ENCODE measurements around the gene EBLN1. TPM values are rescaled to one million over a fixed set of nuclear protein-coding genes. Genes with fewer than 3 reads are reported as not detected.

EBLN1 gene
- polyA plus RNA-seq, 2 of the 4 experiments (the other 2 are of a cell fraction), result not detected

- peaks cover 43% of the 10 kb centered on the region for H3K4me1 ChIP-seq
- no peaks in the 10 kb centered on the region; the same call in 2 of the 3 replicates for H3K9me3 ChIP-seq
- WGBS (ENCODE audit: missing lambda C conversion rate), result 87% methylated on average over 4 of the region's 4 CpGs
- peak overlapping the region; percentile 18 to 89; a peak in 4 of 6 replicates for H3K27ac ChIP-seq
- H3K4me3 ChIP-seq, result no peak overlapping the region
- no peak for DNase-seq (ENCODE audit: low read depth in 1 of 2, low spot score in 1 of 2)
- CTCF ChIA-PET, result interaction anchor here (1.1 to 3.4 kb wide), 3 partner anchors 11 to 97 kb away, joined by 3 to 20 read pairs (median 4); no protein-coding TSS in a partner anchor
- no peak for FAIRE-seq
- H3K4me2 ChIP-seq, result peak overlapping the region; percentile 15; the same call in 1 of the 3 replicates
- POLR2A ChIA-PET, result interaction anchor here (0.6 to 4.4 kb wide), 3 partner anchors 14 to 716 kb away, joined by 3 to 22 read pairs (median 4); partner anchors contain the start of gene COMMD3
- no peak for TF ChIP-seq HEYL (CRISPR knock-in tag; IDR thresholded peaks at IDR 0.05)
- no peak for TF ChIP-seq CHD2 (IDR thresholded peaks at IDR 0.05; ENCODE audit: low read length, partially characterized antibody)
- TF ChIP-seq MAFK (IDR thresholded peaks at IDR 0.05; ENCODE audit: partially characterized antibody), result peak; percentile 5
- 0 out of 5 replicates have a peak, but pooled peaks of 1 of the 2 experiments have one; percentile 10 for TF ChIP-seq EP300 (IDR thresholded peaks at IDR 0.05)
- no peak for ATAC-seq
Observed at GRCh38 chr10:22243321-22243720, 25.5 kb upstream of the EBLN1 start.

GRCh38 chr10:22231260-22231659 is 13.4 kb upstream of the EBLN1 start:
- POLR2A ChIA-PET, result interaction anchor here (2.7 to 3.7 kb wide), 3 partner anchors 14 to 109 kb away, joined by 21 to 62 read pairs (median 22); partner anchors contain the start of gene COMMD3
- Histone ChIP-seq H3K4me2 (peak overlapping the region; percentile 81), H3K4me1 (peaks cover 15% of the 10 kb centered on the region), H3K27ac (no peak overlapping the region), H3K9me3 (no peaks in the 10 kb centered on the region), H3K4me3 (no peak overlapping the region)
- CTCF ChIA-PET, result interaction anchor here (4.3 kb wide), 1 partner anchor 14 kb away, joined by 20 read pairs; no protein-coding TSS in a partner anchor
- 76% methylated on average over 1 of the region's 1 CpG for WGBS (ENCODE audit: missing lambda C conversion rate)
- TF ChIP-seq HEYL (CRISPR knock-in tag; IDR thresholded peaks at IDR 0.05), result no peak
- TF ChIP-seq RCOR1 (IDR thresholded peaks at IDR 0.05; ENCODE audit: low read depth, low read length), result no peak
- TF ChIP-seq PHF8 (IDR thresholded peaks at IDR 0.05; ENCODE audit: borderline replicate concordance, low read depth), result no peak
- no peak for TF ChIP-seq CHD4 (IDR thresholded peaks at IDR 0.05; ENCODE audit: borderline replicate concordance)
- no peak for TF ChIP-seq TP53 (CRISPR knock-in tag; IDR thresholded peaks at IDR 0.05)
- TF ChIP-seq, protein P1, sequence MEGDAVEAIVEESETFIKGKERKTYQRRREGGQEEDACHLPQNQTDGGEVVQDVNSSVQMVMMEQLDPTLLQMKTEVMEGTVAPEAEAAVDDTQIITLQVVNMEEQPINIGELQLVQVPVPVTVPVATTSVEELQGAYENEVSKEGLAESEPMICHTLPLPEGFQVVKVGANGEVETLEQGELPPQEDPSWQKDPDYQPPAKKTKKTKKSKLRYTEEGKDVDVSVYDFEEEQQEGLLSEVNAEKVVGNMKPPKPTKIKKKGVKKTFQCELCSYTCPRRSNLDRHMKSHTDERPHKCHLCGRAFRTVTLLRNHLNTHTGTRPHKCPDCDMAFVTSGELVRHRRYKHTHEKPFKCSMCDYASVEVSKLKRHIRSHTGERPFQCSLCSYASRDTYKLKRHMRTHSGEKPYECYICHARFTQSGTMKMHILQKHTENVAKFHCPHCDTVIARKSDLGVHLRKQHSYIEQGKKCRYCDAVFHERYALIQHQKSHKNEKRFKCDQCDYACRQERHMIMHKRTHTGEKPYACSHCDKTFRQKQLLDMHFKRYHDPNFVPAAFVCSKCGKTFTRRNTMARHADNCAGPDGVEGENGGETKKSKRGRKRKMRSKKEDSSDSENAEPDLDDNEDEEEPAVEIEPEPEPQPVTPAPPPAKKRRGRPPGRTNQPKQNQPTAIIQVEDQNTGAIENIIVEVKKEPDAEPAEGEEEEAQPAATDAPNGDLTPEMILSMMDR (IDR thresholded peaks at IDR 0.05), result no peak
- no peak for TF ChIP-seq JUN (IDR thresholded peaks at IDR 0.05)
- no peak for TF ChIP-seq RNF2 (IDR thresholded peaks at IDR 0.05; ENCODE audit: borderline replicate concordance, low read depth)
- TF ChIP-seq, protein P2, sequence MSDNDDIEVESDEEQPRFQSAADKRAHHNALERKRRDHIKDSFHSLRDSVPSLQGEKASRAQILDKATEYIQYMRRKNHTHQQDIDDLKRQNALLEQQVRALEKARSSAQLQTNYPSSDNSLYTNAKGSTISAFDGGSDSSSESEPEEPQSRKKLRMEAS (IDR thresholded peaks at IDR 0.05), result no peak
- no peak for TF ChIP-seq CHD2 (IDR thresholded peaks at IDR 0.05; ENCODE audit: low read length, partially characterized antibody)
- TF ChIP-seq EP300 (IDR thresholded peaks at IDR 0.05), result no peak
- no peak for TF ChIP-seq EHF (CRISPR knock-in tag; IDR thresholded peaks at IDR 0.05)
- FAIRE-seq (no peak), DNase-seq (ENCODE audit: low read depth in 1 of 2, low spot score in 1 of 2) (no peak), ATAC-seq (no peak)

GRCh38 chr10:22230158-22230833 is 12.5 kb upstream of the EBLN1 start:
- TF ChIP-seq FOSB (CRISPR knock-in tag; IDR thresholded peaks at IDR 0.05) (no peak), JUNB (IDR thresholded peaks at IDR 0.05) (no peak), MAFK (IDR thresholded peaks at IDR 0.05; ENCODE audit: partially characterized antibody) (peak; percentile 56), NR3C1 (IDR thresholded peaks at IDR 0.05) (no peak), FOXS1 (CRISPR knock-in tag; IDR thresholded peaks at IDR 0.05) (no peak), CEBPB (IDR thresholded peaks at IDR 0.05) (0 out of 4 replicates have a peak, but pooled peaks of 1 of the 2 experiments have one; percentile 41), EHMT2 (IDR thresholded peaks at IDR 0.05; ENCODE audit: low read depth) (no peak), ZSCAN20 (CRISPR knock-in tag; IDR thresholded peaks at IDR 0.05) (no peak), RFX5 (IDR thresholded peaks at IDR 0.05) (0 out of 2 replicates have a peak, but pooled peaks have one; percentile 27), E2F6 (IDR thresholded peaks at IDR 0.05; ENCODE audit: borderline replicate concordance, low read depth) (peak; percentile 47), HEYL (CRISPR knock-in tag; IDR thresholded peaks at IDR 0.05) (no peak), ZC3H11A (IDR thresholded peaks at IDR 0.05) (no peak), NFE2L2 (conservative IDR thresholded peaks at IDR 0.05; ENCODE audit: low read length) (no peak)
- TF ChIP-seq, protein P2 (IDR thresholded peaks at IDR 0.05), result peak; percentile 45; the same call in 1 of the 2 replicates
- TF ChIP-seq, protein P3, sequence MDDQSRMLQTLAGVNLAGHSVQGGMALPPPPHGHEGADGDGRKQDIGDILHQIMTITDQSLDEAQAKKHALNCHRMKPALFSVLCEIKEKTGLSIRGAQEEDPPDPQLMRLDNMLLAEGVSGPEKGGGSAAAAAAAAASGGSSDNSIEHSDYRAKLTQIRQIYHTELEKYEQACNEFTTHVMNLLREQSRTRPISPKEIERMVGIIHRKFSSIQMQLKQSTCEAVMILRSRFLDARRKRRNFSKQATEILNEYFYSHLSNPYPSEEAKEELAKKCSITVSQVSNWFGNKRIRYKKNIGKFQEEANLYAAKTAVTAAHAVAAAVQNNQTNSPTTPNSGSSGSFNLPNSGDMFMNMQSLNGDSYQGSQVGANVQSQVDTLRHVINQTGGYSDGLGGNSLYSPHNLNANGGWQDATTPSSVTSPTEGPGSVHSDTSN (IDR thresholded peaks at IDR 0.05), result 0 out of 2 replicates have a peak, but pooled peaks have one; percentile 50
- TF ChIP-seq, protein P4, sequence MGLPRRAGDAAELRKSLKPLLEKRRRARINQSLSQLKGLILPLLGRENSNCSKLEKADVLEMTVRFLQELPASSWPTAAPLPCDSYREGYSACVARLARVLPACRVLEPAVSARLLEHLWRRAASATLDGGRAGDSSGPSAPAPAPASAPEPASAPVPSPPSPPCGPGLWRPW (IDR thresholded peaks at IDR 0.05), result no peak
- POLR2A ChIA-PET, result interaction anchor here (2.7 to 3.7 kb wide), 3 partner anchors 15 to 110 kb away, joined by 21 to 62 read pairs (median 22); partner anchors contain the start of gene COMMD3
- DNase-seq (ENCODE audit: low read depth in 1 of 2, low spot score in 1 of 2) (peak; percentile 46 to 73), FAIRE-seq (peak; percentile 91), ATAC-seq (peak; percentile 32 to 69; a peak in 4 of 6 replicates)
- Histone ChIP-seq H3K9me3 (no peaks in the 10 kb centered on the region), H3K27ac (peak overlapping the region; percentile 46 to 88), H3K4me3 (peak overlapping the region; percentile 64), H3K4me1 (peaks cover 12% of the 10 kb centered on the region), H3K4me2 (peak overlapping the region; percentile 81)
- WGBS (ENCODE audit: missing lambda C conversion rate), result 2% methylated on average over 20 of the region's 20 CpGs
- CTCF ChIA-PET, result interaction anchor here (2.3 to 4.3 kb wide), 2 partner anchors 11 to 15 kb away, joined by 9 to 20 read pairs; no protein-coding TSS in a partner anchor

Measured in A549 (cell line).